ENCODE results near the gene CD53. TPM values are rescaled to one million over a fixed set of nuclear protein-coding genes. Genes with fewer than 3 reads are reported as not detected.

The CD53 gene
- total RNA-seq, 1 donor from 2014 or later = 18.4 TPM

DNA sequence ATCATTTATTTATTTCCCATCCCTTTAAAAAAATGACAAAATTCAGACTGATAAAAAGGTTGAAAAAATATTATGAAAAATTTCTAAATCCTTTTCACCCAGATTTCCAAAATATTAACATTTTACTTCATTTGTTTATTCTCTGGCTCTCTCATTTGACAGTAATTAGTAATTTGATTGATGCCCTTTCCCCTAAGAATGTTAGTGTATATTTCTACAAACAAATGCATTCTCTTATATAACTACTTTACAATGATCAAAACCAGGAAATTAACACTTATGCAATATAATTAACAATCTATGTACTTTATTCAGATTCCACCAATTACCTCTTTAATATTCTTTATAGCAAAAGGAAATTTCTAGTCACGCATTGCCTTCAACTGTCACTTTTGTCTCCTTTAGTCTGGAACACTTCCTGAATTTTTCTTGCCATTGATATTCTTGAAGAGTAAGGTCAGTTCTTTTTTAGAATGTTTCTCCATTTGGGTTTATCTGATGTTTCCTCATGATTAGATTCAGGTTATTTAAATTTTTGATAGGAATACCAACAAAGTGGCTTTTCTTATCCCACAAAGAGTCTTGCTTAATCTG lies 3.9 kb downstream of the CD53 start:
- no peak for DNase-seq

GRCh38 chr1:110877364-110877763 lies 4.4 kb downstream of the CD53 start:
- DNase-seq = no peak

- no peak for DNase-seq
These were observed 4.8 kb downstream of the CD53 start for GRCh38 chr1:110877776-110878175.

- DNase-seq = no peak
These were observed 5.6 kb downstream of the CD53 start for GRCh38 chr1:110878591-110878990.

- DNase-seq = no peak
These were observed 6.0 kb downstream of the CD53 start for GRCh38 chr1:110878993-110879392.

GRCh38 chr1:110879758-110880606 lies 7.0 kb downstream of the CD53 start:
- no peak for DNase-seq

DNA sequence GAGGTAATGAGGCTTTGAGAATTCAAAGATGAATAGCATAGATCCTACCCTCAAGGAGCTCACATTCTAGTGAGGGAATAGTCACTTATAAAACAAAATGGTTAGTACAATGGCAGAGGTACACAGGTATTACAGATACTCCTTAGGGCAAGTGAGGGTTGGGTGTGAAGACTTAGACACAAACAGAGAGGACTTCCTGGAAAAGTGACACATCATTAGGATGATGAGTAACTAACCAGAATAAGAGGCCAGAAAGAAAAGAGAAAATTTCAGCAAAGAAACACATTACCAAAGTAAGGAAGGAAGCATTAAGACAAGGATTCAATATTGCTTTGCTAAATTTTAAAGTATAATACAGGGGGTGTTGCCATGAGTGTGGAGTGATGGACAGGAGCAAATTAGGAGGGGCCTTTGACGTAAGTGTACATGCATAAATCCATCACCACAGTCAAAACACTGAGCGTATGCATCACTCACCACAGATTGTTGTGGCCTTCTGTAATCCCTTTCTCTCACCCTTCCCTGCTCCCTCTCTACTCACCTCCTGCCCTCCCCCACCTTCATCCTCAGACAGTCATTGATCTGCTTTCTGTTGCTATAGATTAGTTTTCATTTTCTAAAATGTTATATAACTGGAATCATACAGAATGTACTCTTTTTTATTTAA lies 7.9 kb downstream of the CD53 start:
- DNase-seq = no peak

DNA sequence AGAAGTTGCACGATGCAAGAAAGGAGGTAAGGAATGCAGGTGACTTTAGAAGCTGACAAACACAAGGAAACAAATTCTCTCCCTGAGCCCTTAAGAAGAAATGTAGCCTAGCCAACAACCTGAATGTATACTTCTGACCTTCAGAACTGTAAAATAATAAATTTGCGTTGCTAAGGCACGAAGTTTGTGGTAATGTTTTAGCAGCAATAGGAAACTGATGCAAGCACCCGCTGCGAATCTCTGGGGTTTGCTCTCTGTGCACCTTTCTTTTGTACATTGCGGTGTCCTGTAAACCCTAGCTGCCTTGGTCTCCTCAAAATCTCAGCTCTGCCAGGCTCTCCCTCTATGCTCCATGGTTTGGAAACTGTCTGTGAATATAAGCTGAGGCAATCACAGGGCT lies 15.1 kb downstream of the CD53 start:
- DNase-seq = no peak

- DNase-seq = no peak
These were observed 15.7 kb downstream of the CD53 start for GRCh38 chr1:110888641-110889040.

DNA sequence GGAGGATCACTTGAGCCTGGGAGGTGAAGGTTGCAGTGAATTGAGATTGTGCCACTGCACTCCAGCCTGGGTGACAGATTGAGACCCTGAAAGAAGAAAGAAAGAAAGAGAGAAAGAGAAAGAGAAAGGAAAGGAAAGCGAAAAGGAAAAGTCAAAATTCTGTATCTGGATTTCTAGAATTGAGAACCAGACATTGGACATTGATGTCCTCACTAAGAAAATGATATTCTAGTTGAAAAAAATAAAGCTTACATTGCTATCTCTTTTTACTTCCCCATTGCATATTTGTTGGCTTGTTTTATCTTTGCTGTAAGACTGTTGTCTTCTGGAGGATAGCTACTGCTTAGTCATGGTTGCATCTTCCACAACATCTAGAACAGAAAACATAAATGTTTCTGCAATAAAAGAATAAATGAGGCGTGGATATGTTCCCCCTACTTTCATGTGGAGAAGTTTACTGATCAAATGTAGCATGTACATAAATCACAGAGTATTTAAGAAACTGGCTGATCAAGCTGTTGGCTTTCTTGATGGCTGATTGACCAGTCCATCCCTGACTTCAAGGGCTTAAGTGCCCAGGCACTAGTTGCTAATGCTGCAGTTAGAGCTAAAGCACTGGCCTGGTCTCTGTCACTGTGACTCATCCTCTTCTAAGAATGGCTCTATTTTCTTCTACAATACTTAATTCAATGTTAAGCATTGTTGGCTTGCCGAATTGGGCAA lies 17.7 kb downstream of the CD53 start:
- DNase-seq = no peak

DNA sequence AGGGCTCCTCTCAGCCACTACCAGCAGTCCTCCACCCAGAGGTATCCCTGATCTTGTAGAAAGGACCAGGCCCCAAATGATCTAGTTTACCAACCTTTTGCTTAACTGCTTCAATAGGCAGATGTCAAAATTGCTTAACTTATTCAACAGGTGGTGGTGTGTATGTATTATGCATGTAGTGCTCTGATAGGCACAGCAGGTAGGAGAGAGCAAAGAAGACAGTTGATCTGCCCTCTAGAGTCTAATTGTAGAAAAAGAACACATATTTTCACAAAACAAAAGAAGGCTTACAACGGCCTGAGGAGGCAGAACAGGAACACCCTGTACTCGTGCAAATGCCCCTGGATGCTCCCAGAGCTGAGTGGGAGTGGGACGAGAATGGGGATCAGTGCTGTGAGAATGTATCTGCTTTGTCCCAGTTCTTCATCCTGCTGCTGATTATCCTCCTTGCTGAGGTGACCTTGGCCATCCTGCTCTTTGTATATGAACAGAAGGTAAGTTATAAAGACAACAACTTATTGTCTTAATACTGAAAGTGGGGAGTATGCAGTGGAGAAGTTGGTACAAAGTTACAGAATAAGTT lies 21.1 kb downstream of the CD53 start:
- DNase-seq = no peak

- no peak for DNase-seq
These were observed 23.1 kb downstream of the CD53 start for GRCh38 chr1:110896090-110896489.

GRCh38 chr1:110897681-110898080 lies 24.7 kb downstream of the CD53 start:
- no peak for DNase-seq

GRCh38 chr1:110898734-110899457 lies 25.9 kb downstream of the CD53 start:
- no peak for DNase-seq

DNA sequence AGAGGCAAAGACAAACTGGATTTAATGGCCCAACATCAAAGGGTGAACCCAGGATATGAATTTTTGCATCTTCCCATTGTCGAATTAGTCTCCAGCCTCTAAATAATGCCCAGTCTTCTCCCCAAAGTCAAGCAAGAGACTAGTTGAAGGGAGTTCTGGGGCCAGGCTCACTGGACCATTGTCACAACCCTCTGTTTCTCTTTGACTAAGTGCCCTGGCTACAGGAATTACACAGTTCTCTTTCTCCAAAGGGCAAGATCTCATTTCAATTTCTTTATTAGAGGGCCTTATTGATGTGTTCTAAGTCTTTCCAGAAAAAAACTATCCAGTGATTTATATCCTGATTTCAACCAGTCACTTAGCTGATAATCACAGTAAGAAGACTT lies 26.5 kb downstream of the CD53 start:
- DNase-seq = no peak

DNA sequence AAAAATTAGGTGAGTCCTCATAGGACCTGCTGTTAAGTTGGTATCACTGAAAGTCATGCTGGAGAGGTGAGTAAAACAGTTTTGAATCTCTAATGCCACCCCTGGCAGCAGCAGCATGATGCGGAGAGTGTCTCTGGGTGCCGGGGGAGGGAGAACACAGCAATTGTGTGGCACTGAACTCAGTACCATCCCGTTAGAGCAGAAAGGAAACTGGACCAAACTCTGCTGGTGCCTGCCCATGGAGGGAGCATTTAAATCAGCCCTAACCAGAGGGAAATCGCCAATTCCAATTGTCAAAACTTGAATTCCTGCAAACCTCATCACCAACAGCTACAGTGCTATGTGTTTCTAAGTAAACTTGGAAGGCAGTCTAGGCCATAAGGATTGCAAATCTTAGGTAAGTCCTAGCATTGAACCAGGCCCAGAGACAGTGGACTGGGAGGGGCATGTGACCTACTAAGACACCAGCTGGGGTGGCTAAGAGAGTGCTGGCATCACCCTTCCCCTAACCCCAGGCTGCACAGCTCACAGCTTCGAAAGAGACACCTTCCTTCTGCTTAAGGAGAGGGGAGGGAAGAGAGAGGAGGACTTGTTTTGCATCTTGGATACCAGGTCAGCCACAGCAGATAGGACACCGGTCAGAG lies 30.0 kb downstream of the CD53 start:
- no peak for DNase-seq

DNA sequence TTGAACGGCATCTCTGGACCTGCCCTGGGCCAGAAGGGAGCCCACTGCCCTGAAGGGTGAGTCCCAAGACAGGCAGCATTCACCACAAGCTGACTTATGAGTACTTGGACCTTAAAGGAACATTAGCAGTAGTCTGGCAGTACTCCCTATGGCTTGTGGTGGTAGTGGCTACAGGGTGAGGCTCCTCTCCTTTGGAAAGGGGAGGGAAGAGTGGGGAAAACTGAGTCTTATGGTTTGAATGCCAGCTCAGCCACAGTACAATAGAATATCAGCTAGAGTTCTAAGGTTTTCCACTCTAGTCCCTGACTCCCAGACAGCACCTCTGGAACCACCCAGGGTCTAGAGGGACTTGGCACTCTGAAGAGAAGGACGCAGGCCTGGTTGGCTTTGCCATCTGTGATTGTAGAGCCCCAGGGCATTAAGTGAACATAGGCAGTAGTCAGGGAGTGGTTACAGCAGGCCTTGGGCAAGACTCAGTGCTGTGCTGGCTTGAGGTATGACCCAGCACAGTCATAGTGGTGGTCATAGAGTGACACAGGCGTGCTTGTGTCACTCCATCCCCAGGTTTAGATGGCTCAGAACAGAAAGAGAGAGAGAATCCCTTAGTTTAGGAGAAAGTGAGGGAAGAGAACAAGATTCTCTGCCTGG lies 31.0 kb downstream of the CD53 start:
- DNase-seq = no peak

- no peak for DNase-seq
These were observed 39.8 kb downstream of the CD53 start for GRCh38 chr1:110912784-110913183.

GRCh38 chr1:110914676-110915075 lies 41.7 kb downstream of the CD53 start:
- DNase-seq = no peak

DNA sequence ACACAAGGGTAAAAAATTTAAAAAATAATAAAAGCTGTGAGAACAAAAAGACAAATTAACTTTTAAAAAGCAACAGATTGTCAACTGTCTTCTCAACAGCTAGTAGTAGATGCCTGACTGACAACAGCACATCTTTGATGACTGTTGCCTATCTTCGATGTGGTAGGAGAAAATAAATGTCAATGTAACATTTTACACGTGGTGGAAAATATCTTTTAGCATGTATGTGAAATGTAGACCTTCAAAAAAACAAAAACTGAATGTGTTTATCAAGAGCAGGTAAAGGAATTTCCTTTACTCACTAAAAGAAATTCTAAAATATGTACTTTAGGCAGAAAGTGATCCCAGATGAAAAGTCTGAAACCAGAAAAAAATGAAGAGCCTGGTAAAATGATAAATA lies 42.9 kb downstream of the CD53 start:
- no peak for DNase-seq

DNA sequence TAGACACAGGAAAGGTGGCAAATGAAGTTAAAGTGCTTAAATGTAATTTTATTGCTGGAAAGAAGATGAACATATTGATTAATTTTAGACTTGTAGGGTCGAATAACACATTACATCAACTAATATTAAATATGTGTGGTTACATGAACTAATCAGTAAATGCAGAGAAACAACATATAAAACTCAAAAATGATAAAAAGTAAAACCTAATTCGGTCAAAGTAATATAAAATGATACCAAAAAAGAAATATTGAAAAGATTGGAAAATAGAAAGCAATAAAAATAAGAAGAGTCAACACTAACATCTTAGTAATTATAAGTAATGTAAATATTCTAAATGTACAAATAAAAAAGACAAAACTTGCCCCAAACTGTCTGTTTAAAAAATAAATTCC lies 43.3 kb downstream of the CD53 start:
- DNase-seq = no peak

All from skin of body (tissue), 2 donors.